Measurements from ENCODE around the gene ATXN1.

Gene ATXN1

DNA sequence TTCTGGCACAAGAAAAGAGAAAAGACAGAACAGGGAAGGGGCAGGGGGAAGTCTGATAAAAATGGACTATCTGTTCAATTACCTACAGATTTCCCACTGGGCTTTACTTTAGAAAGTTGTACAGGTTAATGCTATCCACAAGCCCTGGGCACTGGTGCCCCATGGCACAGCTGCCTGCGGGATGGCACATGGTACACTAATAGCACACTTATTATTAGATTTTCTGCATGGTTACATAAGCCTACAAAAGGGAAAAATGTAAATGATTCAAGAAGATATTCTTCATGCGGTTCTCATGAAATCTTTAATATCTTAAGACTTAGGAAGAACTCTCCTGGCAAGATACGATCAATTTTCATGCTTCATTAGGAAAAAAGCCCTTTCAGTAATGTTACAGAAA, 385.4 kb downstream of the ATXN1 start:
- TF ChIP-seq GATA1 (IDR thresholded peaks at IDR 0.05; ENCODE audit: low read depth, low read length), result no peak
- TF ChIP-seq POLR2A (IDR thresholded peaks at IDR 0.05; ENCODE audit: low read length), result no peak

DNA sequence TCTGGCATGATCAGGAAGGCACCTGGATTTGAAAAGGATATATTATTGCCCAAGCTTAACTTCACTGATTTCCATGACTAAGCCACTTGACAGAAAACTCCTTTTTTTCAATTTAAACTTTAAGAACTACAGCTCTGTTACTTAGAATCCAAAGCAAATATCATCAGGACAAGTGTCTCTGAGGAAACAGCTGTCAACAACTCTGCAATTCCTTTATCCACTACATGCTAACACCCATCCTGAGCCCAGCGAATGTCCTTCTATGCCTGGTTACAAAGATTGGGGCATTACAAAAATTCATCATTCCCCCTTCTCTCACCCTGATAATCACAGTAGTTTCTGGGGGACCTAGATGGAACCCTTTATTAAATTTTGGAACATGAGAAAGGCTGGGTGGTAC, 386.1 kb downstream of the ATXN1 start:
- DNase-seq, result no peak
- TF ChIP-seq POLR2A (IDR thresholded peaks at IDR 0.05; ENCODE audit: low read length) (no peak), GATA1 (IDR thresholded peaks at IDR 0.05; ENCODE audit: low read depth, low read length) (no peak)

More for the DNA sequence above, 385.4 kb downstream of the ATXN1 start:
- DNase-seq, result no peak

- no peak for TF ChIP-seq GATA1 (IDR thresholded peaks at IDR 0.05; ENCODE audit: low read depth, low read length)
- no peak for DNase-seq
Measured at GRCh38 chr6:16374461-16375200, 386.6 kb downstream of the ATXN1 start.

DNA sequence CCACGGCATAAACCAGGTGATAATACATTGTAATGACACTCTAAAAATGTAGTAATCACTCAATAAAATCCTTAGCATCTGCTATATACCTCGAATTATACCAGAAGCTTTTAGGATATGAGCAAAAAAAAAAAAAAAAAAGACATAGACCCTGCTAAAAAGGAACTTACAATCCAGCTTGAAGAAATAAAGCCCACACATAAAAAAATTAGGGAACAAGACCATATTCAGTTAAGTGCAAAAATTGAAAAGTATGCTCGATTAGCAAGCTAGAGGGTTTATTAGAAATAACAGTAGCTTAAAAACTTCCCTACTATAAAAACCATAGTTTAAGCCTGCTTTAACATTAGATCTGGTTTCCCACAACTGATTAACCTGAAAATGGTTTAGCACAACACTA, 387.2 kb downstream of the ATXN1 start:
- DNase-seq, result no peak
- TF ChIP-seq GATA1 (IDR thresholded peaks at IDR 0.05; ENCODE audit: low read depth, low read length), result no peak
- no peak for TF ChIP-seq POLR2A (IDR thresholded peaks at IDR 0.05; ENCODE audit: low read length)

- DNase-seq, result no peak
- TF ChIP-seq POLR2A (IDR thresholded peaks at IDR 0.05; ENCODE audit: low read length) (no peak), GATA1 (IDR thresholded peaks at IDR 0.05; ENCODE audit: low read depth, low read length) (no peak)
Measured at GRCh38 chr6:16372029-16372776, 389.1 kb downstream of the ATXN1 start.

GRCh38 chr6:16371401-16371800, 389.9 kb downstream of the ATXN1 start:
- no peak for TF ChIP-seq GATA1 (IDR thresholded peaks at IDR 0.05; ENCODE audit: low read depth, low read length)
- no peak for TF ChIP-seq POLR2A (IDR thresholded peaks at IDR 0.05; ENCODE audit: low read length)
- no peak for DNase-seq

GRCh38 chr6:16370943-16371342, 390.3 kb downstream of the ATXN1 start:
- TF ChIP-seq POLR2A (IDR thresholded peaks at IDR 0.05; ENCODE audit: low read length) (no peak), GATA1 (IDR thresholded peaks at IDR 0.05; ENCODE audit: low read depth, low read length) (no peak)
- DNase-seq, result no peak

DNA sequence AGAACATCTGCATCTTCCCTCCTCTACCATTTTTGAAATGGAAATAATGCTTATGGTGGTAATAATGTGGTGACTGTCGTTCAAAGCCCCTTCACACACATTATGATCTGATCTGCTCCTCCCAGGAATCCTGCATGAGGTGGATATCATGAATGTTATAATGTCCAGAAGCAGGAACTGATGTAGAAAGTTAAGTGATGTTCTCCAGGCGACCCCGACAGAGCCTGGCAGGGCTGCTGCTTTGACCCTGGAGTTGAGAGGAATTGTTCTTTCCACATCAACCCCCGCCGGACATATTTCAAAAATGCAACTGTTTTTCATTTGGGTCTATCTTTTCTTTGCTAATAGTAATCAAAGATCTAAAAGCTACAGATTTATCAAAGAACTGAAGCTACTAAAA, 391.3 kb downstream of the ATXN1 start:
- no peak for DNase-seq
- TF ChIP-seq POLR2A (IDR thresholded peaks at IDR 0.05; ENCODE audit: low read length) (no peak), GATA1 (IDR thresholded peaks at IDR 0.05; ENCODE audit: low read depth, low read length) (no peak)

- DNase-seq, result no peak
- TF ChIP-seq GATA1 (IDR thresholded peaks at IDR 0.05; ENCODE audit: low read depth, low read length) (no peak), POLR2A (IDR thresholded peaks at IDR 0.05; ENCODE audit: low read length) (no peak)
Measured at GRCh38 chr6:16369140-16369745, 392.0 kb downstream of the ATXN1 start.

DNA sequence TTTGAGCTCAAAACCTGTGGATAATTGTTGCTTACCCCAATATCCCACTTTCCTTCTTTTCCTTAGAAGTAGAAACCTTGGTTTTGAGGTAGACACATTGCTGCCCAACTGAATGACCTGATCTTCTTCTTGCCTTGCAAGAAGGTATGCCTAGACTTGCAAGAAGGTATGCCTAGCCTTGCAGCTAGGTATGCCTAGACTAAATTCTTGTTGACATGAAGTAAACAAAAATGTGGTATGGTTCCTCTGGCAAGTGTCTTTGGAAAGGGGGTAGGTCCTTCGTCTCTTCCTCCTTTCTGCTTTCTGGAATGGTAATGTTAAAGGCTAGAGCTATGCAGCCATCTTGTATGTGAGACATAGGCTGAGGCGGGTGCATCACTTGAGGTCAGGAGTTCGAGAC, 393.7 kb downstream of the ATXN1 start:
- TF ChIP-seq GATA1 (IDR thresholded peaks at IDR 0.05; ENCODE audit: low read depth, low read length) (no peak), POLR2A (IDR thresholded peaks at IDR 0.05; ENCODE audit: low read length) (no peak)
- DNase-seq, result no peak

- no peak for DNase-seq
- no peak for TF ChIP-seq GATA1 (IDR thresholded peaks at IDR 0.05; ENCODE audit: low read depth, low read length)
- TF ChIP-seq POLR2A (IDR thresholded peaks at IDR 0.05; ENCODE audit: low read length), result no peak
Measured at GRCh38 chr6:16363749-16364148, 397.5 kb downstream of the ATXN1 start.

- TF ChIP-seq GATA1 (IDR thresholded peaks at IDR 0.05; ENCODE audit: low read depth, low read length), result no peak
- TF ChIP-seq POLR2A (IDR thresholded peaks at IDR 0.05; ENCODE audit: low read length), result no peak
- no peak for DNase-seq
Measured at GRCh38 chr6:16362819-16363589, 398.3 kb downstream of the ATXN1 start.

DNA sequence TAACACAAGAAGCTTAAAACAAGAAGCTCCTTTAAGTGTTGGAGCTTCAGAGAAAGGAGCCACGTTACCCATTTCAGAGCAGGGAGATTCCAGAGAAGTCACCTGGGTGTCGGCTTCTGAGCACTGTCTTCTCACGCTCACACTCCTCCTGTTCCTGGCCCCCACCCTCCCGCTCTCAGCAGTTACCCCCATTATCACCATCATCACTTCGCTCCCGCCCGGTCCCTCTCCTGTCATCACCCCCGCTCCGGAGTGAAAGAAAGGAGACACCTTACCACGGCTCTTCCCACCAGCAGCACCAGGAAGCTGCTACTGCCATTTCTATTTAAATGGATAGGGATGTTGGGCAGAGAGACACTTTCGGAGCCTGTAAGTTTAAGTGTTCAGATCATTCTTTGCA, 399.0 kb downstream of the ATXN1 start:
- no peak for DNase-seq
- TF ChIP-seq GATA1 (IDR thresholded peaks at IDR 0.05; ENCODE audit: low read depth, low read length) (no peak), POLR2A (IDR thresholded peaks at IDR 0.05; ENCODE audit: low read length) (no peak)

DNA sequence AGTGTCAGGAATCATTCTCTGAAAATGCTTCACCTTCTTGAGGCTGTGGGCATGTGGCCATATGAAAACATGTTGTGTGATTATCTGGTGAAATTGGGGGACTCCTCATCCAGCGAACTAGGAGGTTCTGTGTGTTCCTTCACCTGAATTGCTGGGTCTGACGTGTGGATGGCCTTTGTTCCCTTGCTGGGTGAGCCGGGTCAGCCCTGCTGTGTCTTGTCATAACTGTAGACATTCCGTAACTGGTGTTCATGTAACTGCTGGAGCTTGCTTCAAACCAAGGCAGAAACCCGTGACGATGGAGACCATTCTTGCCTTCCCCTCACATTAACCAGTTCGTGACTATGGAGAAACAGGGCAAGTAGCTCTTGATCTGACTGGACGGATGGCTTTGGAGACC, 399.4 kb downstream of the ATXN1 start:
- no peak for DNase-seq
- TF ChIP-seq POLR2A (IDR thresholded peaks at IDR 0.05; ENCODE audit: low read length) (no peak), GATA1 (IDR thresholded peaks at IDR 0.05; ENCODE audit: low read depth, low read length) (no peak)
